ENCODE results near the gene MRGPRF. TPM values are rescaled to one million over a fixed set of nuclear protein-coding genes. Genes with fewer than 3 reads are reported as not detected.

Gene MRGPRF
- total RNA-seq = 9.8 and 14.7 TPM in 2 replicates

DNA sequence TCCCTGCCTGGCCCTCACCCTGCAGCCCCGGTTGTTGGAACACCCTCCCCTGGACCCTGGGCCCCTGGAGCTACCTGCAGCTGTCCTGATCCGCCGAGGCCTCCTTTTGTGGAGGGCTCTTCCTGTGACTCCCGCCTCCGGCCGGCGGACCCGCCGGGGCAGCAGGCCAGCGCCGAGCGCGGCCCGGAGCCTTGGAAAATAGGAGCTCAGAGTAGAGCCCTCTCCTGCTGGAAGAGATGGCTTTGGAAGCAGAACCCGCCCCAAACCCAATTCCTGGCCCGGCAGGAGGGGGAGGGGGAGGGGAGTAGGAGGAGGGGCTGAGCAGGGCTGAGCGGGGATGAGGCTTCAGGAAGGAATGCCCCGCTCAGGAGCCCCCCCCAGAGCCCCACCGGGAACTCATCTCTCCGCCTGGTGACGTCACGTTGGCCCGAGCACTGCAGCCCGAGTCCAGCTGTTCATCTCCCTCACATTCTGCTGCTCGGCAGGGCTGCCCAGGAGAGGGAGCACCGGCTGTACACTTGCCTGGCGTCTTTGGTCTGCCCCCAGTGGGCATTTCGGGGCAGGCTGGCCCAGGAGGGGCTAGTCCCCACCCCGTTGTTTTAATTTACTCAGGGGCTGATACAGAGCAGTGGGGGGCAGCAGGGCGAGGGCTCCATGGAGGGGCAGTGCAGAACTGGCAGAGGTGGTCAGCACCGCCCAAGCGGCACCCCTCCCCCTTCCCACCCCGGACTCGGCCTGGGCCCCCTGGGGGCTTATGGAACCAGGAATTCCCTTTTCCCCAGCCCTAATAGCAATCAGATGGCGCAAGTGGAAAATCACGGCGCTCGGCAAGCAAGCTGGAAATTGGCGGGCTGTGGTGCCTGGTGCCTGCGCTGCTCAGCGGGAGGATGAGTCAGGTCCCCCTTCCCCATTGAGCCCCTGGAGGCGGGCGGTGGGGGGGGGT lies at the start of gene MRGPRF:
MRGPRF (minus strand) TSS at position 238 of the 943 bp plus-strand sequence. CDS start 3,345 bp downstream, outside the sequence.

DNA sequence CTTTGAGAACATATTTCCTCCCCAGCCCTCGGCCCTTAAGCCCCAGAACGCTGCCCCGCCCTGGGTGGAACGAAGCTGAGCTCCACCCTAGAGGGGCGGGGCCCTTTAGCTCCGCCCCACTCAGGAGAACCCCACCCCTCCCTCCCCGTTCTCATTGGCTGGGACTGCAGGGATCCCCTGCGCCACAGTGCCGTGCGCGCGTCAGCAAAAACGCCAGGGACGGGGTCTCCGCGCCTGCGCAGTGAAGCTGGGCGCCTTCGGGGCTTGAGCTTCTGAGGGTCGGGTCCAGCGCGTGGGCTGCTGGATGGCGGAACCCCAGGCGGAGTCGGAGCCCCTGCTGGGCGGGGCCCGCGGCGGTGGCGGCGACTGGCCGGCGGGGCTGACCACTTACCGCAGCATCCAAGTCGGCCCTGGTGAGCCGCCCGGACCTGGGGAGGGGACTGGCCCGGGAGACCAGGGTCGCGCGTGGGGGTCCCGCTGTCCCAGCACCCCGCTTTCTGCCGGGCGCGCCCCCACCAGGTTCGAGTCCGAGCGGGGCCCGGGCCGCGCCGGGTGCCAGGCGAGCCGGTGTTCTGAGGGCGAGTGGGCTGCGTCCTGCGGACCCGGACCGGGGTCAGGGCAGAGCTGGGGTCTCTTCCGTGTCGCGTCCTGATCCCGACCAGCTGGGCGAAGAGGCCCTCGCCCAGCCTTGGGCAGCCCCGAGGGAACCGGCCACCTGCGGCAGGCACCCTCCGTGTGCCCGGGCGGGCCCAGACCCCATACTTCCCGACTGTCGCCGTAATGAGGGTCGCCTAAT lies 35.8 kb upstream of the MRGPRF start, which contains the start of gene TPCN2:
TPCN2 (plus strand) TSS at position 239 of the 796 bp plus-strand sequence; CDS start at position 305, 66 bp downstream.

GRCh38 chr11:68980776-68981065 lies 32.3 kb downstream of the MRGPRF start, which contains the start of gene MRGPRD:
Gene MRGPRD, minus strand, starts transcription at chr11:68980986. Its CDS starts 0 bp downstream, at chr11:68980986.

Other genes starting within 250 kb of the MRGPRF start
- 21.1 and 28.0 TPM in 2 replicates for gene CPT1A, start 171.3 kb downstream of the MRGPRF start, total RNA-seq
- gene MRPL21, start 109.4 kb downstream of the MRGPRF start, total RNA-seq = 32.8 and 53.2 TPM in 2 replicates
- 7.4 and 14.9 TPM in 2 replicates for gene IGHMBP2, start 109.4 kb downstream of the MRGPRF start, total RNA-seq
- gene MRGPRD, start 32.3 kb downstream of the MRGPRF start, total RNA-seq = not detected in 2 replicates
- gene TPCN2, start 35.7 kb upstream of the MRGPRF start, total RNA-seq = 8.0 and 11.0 TPM in 2 replicates
- gene SMIM38, start 142.7 kb upstream of the MRGPRF start, total RNA-seq = 0.30 and 1.0 TPM in 2 replicates

Data from smooth muscle cell of the umbilical artery (primary cell).